K562 (cell line): Measurements from ENCODE around the gene CCDC148. TPM values are rescaled to one million over a fixed set of nuclear protein-coding genes. Genes with fewer than 3 reads are reported as not detected.

ENCODE experiments used
- ATAC-seq: fragments of 200-7000 bp; cut with Tn5 transposase; 3 replicates; pipeline ENCODE4 v1.9.1; 2020; ENCODE audit warnings: moderate library complexity
- BruUV-seq: library from RNA; stranded (reverse); fragments of 400-500 nt; replicated peaks from 2 replicates; lab custom pipeline; 2021; lab: Mats Ljungman, UMichigan
- CTCF ChIA-PET: fragments of 300-600 bp; formaldehyde crosslinking; extraction: SDS; loops from one replicate; lab custom pipeline; 2021; ENCODE audit warnings: low intra/inter-chr PET ratio; lab: Yijun Ruan, JAX
- POLR2A ChIA-PET: fragments of 300-600, 350-650 bp; sonication (Branson Sonifier 250); formaldehyde crosslinking; extraction: SDS; loops from one replicate; lab custom pipeline; 2021; ENCODE audit warnings: antibody characterized with exemption, inconsistent platforms; lab: Yijun Ruan, JAX
- DNase-seq, 4 experiments: peaks; one replicate each; pipeline versions ENCODE4 v3.0.0 to v3.0.0-alpha.2; 2011 to 2018; ENCODE audit warnings: low spot score in 3 of 4, mixed read lengths in 3 of 4; ENCODE audit errors: extremely low read depth in 1 of 4
- FAIRE-seq: peaks from 2 replicates; lab custom pipeline; 2011; peaks lifted over from hg19 to GRCh38; lab: Jason Lieb, UNC
- H2AFZ ChIP-seq: 2 replicates; pipeline ENCODE4 v1.6.0; 2011; ENCODE audit warnings: low read depth, low read length, control low read depth, inconsistent platforms
- H3K27ac ChIP-seq: fragments of 200-600 bp; 3 replicates; pipeline ENCODE4 v1.8.0; 2011; ENCODE audit warnings: low read depth, mild to moderate bottlenecking, control low read depth, inconsistent platforms, low read length, moderate library complexity, mixed read lengths; ENCODE audit errors: extremely low read depth
- H3K27me3 ChIP-seq, 2 experiments: fragments of 300-600 bp in 1 of 2; 2 replicates in 1 of 2; 3 replicates in 1 of 2; pipeline versions ENCODE4 v1.6.0 to v1.8.0; 2011; ENCODE audit warnings: inconsistent platforms in 2 of 2, low read length in 2 of 2, mild to moderate bottlenecking in 1 of 2, mixed read lengths in 1 of 2, moderate library complexity in 1 of 2; ENCODE audit not compliant: control insufficient read depth in 2 of 2, insufficient read depth in 2 of 2
- H3K36me3 ChIP-seq: fragments of 300-600 bp; 3 replicates; pipeline ENCODE4 v1.8.0; 2011; ENCODE audit warnings: mild to moderate bottlenecking, low read length, inconsistent platforms; ENCODE audit not compliant: control insufficient read depth, insufficient read depth
- H3K4me1 ChIP-seq, 2 experiments: fragments of 200-600 bp in 1 of 2; replicated peaks in 1 of 2; 2 replicates in 1 of 2; 3 replicates in 1 of 2; pipeline versions ENCODE4 v1.5.1 to v1.8.0; 2011; ENCODE audit warnings: inconsistent platforms in 2 of 2, low read length in 2 of 2, mild to moderate bottlenecking in 1 of 2, mixed read lengths in 1 of 2, moderate library complexity in 1 of 2; ENCODE audit not compliant: control insufficient read depth in 2 of 2, insufficient read depth in 2 of 2
- H3K4me2 ChIP-seq: 2 replicates; pipeline ENCODE4 v1.6.1; 2011; ENCODE audit warnings: low read length, control low read depth, inconsistent platforms, mixed read lengths; ENCODE audit not compliant: insufficient read depth
- H3K4me3 ChIP-seq: fragments of 200-600 bp; sonication (generic), shearing (Covaris generic); 2 replicates; pipeline ENCODE4 v1.5.1; 2016; ENCODE audit warnings: control low read depth, inconsistent platforms
- H3K79me2 ChIP-seq: fragments of 200-600 bp; 3 replicates; pipeline ENCODE4 v1.8.0; 2011; ENCODE audit warnings: low read length, inconsistent platforms; ENCODE audit not compliant: control insufficient read depth, insufficient read depth
- H3K9ac ChIP-seq, 2 experiments: 2 replicates each; pipeline versions ENCODE4 v1.6.0 to v1.6.1; 2011; ENCODE audit warnings: low read depth in 2 of 2, low read length in 2 of 2, control low read depth in 1 of 2, inconsistent platforms in 1 of 2, mild to moderate bottlenecking in 1 of 2, mixed read lengths in 1 of 2; ENCODE audit not compliant: insufficient read depth in 1 of 2
- H3K9me1 ChIP-seq: one replicate; pipeline ENCODE4 v1.6.0; 2011; ENCODE audit warnings: inconsistent platforms, mild to moderate bottlenecking, low read length, moderate library complexity; ENCODE audit not compliant: control insufficient read depth, insufficient read depth
- H3K9me3 ChIP-seq: replicated peaks from 2 replicates; pipeline ENCODE4 v1.5.1; 2011; ENCODE audit warnings: low read depth, low read length, inconsistent platforms; ENCODE audit not compliant: control insufficient read depth, insufficient read depth
- H4K20me1 ChIP-seq: replicated peaks from 2 replicates; pipeline ENCODE4 v1.6.1; 2011; ENCODE audit warnings: low read length, inconsistent platforms, mixed read lengths; ENCODE audit not compliant: control insufficient read depth, insufficient read depth
- ARID1B ChIP-seq: fragments of 450-650 bp; IDR thresholded peaks from 2 replicates; pipeline ENCODE4 v1.6.1; 2016; ENCODE audit warnings: antibody characterized with exemption, mild to moderate bottlenecking, inconsistent platforms
- ELF4 ChIP-seq: fragments of 450-650 bp; formaldehyde crosslinking; IDR thresholded peaks from 2 replicates; pipeline ENCODE4 v1.4.0; 2022; ENCODE audit warnings: missing genetic modification characterization
- PHB ChIP-seq: fragments of 250-450 bp; sonication (Bioruptor Pico); IDR thresholded peaks from 2 replicates; pipeline ENCODE4 v1.5.0; 2021
- XRCC3 ChIP-seq: fragments of 450-650 bp; IDR thresholded peaks from 2 replicates; pipeline ENCODE4 v1.6.1; 2017; ENCODE audit warnings: mild to moderate bottlenecking, moderate library complexity
- ZNF224 ChIP-seq: sonication (generic); formaldehyde crosslinking; IDR thresholded peaks from 2 replicates; pipeline ENCODE4 v1.8.0; 2022; ENCODE audit warnings: mild to moderate bottlenecking, missing genetic modification reagents
- ZSCAN32 ChIP-seq: fragments of 450-650 bp; formaldehyde crosslinking; IDR thresholded peaks from 2 replicates; pipeline ENCODE4 v1.4.0; 2020; ENCODE audit warnings: mild to moderate bottlenecking, moderate library complexity
- WGBS: fragments of 100-300 bp; shearing (Covaris generic); methylation state at CpG from one replicate; pipeline ENCODE4 v1.1.6; 2016; ENCODE audit warnings: low coverage, mixed read lengths; ENCODE audit not compliant: insufficient coverage; ENCODE audit errors: missing lambda C conversion rate; 5-methylcytosine and 5-hydroxymethylcytosine counted together
- in situ Hi-C: fragments of 300-500 bp; cut with MboI; formaldehyde crosslinking; loops from 4 replicates; pipeline ENCODE4 v1.15.0; 2018; ENCODE audit warnings: inconsistent platforms, mixed read lengths
- intact Hi-C: fragments of 100-400 bp; cut with micrococcal nuclease; formaldehyde crosslinking; loops from 2 replicates; pipeline ENCODE4 v1.14.2; 2022
- polyA plus RNA-seq, 8 experiments: library from polyadenylated mRNA; depleted of rRNA in 4 of 8; stranded (reverse) in 5 of 8; unstranded in 3 of 8; fragments of >200 nt; fragmentation: Nextera tagmentation in 2 of 8; fragmentation: Illumina TruSeq in 1 of 8; extraction: Ambion mirVana in 2 of 8; extraction: Trizol in 1 of 8; gene quantifications; 2 replicates each; pipeline versions ENCODE4 v1.2.1 to v1.2.3, GENCODE V29; 2011 to 2014; ENCODE audit warnings: inconsistent platforms in 1 of 8, missing spikeins in 1 of 8
- total RNA-seq, 7 experiments: library from RNA; depleted of rRNA in 6 of 7; stranded (reverse); fragments of >200 nt in 6 of 7; fragmentation: Illumina TruSeq in 2 of 7; extraction: Trizol in 2 of 7; gene quantifications; 2 replicates each; pipeline versions ENCODE4 v1.2.1 to v1.2.3, GENCODE V29; 2011 to 2021; ENCODE audit warnings: low replicate concordance in 1 of 7
- TF ChIP-seq, protein P1 (sequence below): fragments of 450-650 bp; IDR thresholded peaks from 2 replicates; pipeline ENCODE4 v1.6.1; 2016; ENCODE audit warnings: mild to moderate bottlenecking
- TF ChIP-seq, protein P2 (sequence below): IDR thresholded peaks from 3 replicates; pipeline ENCODE4 v1.6.1; 2011; ENCODE audit warnings: borderline replicate concordance, mild to moderate bottlenecking; ENCODE audit not compliant: insufficient read length, insufficient read depth
- TF ChIP-seq, protein P3 (sequence below): fragments of 450-650 bp; formaldehyde crosslinking; IDR thresholded peaks from 2 replicates; pipeline ENCODE4 v1.4.0; 2022; ENCODE audit warnings: missing genetic modification characterization
- TF ChIP-seq, protein P4 (sequence below): fragments of 450-650 bp; IDR thresholded peaks from 2 replicates; pipeline ENCODE4 v1.7.0; 2016; ENCODE audit warnings: borderline replicate concordance
- TF ChIP-seq, protein P5 (sequence below): sonication (generic); formaldehyde crosslinking; IDR thresholded peaks from 2 replicates; pipeline ENCODE4 v1.8.0; 2022; ENCODE audit warnings: missing genetic modification reagents, mild to moderate bottlenecking, moderate library complexity, borderline replicate concordance

The CCDC148 gene
- total and polyA plus RNA-seq, 9 of the 15 experiments (the other 6 are each of a cell fraction or from before 2014, with no cell fraction given) = 0.10 to 1.4 (median 0.65) TPM

DNA sequence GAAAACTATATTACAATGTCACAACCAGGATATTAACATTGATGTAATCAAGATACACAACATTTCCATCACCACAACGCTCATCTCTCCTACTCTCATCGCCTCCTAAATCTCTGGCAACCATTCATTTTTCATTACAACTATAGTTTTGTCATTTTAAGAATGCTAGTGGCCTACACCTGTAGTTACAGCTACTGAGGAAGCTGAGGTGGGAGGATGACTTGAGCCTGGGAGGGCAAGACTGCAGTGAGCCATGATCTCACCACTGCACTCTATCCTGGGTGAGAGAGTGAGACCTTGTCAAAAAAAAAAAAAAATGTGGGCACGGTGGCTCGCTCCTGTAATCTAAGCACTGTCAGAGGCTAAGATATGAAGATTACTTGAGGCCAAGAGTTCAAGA is 10.7 kb upstream of the CCDC148 start (continued):
- TF ChIP-seq PHB (CRISPR knock-in tag) = no peak
- TF ChIP-seq, all 486 proteins: peak for 0

DNA sequence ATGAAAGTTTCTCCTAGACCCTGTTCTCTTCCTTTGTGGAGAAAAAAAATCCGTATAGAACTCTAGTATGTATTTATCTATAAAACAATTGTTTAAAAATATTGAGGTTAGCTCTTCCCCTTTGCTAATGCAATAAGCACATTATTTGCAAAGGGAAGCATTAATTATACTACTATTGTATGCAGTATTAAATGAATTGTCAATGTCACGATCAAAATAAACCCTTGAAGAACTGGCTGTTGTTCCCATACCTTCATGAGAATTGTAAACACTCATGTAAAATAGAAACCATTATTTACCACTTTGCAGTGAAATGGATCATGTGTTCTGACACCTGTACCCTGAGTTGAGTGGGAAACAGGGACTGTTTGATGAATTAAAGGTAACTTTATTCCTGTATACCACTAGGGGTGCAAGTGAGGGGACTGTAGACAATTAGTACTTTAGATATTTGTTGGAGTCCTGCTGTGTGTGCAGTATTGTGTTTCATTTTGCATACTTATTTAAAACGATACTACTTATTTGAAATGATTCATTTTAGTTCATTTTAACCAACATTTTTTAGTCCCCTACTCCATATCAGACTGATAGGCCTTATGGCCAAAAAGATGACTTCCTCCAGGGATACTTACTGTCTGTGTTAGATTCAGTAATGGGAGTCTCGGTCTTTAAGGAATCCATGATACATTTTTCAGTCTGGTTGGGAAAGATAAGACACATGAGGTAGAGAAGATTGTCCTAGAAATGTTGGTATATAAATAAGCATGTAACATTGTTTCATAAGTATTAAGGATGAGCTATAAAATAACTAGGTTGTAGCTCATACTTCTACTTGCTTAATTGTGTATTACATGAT is 8.1 kb upstream of the CCDC148 start:
- Histone ChIP-seq H2AFZ (no peak overlapping the region), H3K9ac (no peak overlapping the region), H3K27ac (no peak overlapping the region), H3K4me3 (no peak overlapping the region), H3K4me1 (peaks cover 3 to 21% of the 10 kb centered on the region in 2 experiments; a peak in 4 of 5 replicates), H3K27me3 (no peaks in the 10 kb centered on the region), H3K36me3 (peaks cover 29% of the 10 kb centered on the region), H4K20me1 (peaks cover 17% of the 10 kb centered on the region), H3K79me2 (peaks cover 95% of the 10 kb centered on the region), H3K9me3 (no peaks in the 10 kb centered on the region), H3K9me1 (no peaks in the 10 kb centered on the region), H3K4me2 (peak overlapping the region; percentile 22; the same call in 1 of the 2 replicates)
- intact Hi-C loops (loop anchor here (5.0 kb wide), 1 partner anchor 282 kb away; no protein-coding TSS in a partner anchor), in situ Hi-C loops (no loop called here)
- no TSS peak for BruUV-seq
- CTCF ChIA-PET = no interaction called here
- ATAC-seq (peak; percentile 89), DNase-seq (peak; percentile 50 to 62 (median 54)), FAIRE-seq (peak; percentile 32)
- POLR2A ChIA-PET = interaction anchor here (0.5 to 1.6 kb wide), 4 partner anchors 12 to 184 kb away, joined by 3 to 6 read pairs (median 3); no protein-coding TSS in a partner anchor
- 43% methylated on average over 4 of the region's 4 CpGs for WGBS
- TF ChIP-seq ELF4 (CRISPR knock-in tag) = no peak
- TF ChIP-seq, protein P1, sequence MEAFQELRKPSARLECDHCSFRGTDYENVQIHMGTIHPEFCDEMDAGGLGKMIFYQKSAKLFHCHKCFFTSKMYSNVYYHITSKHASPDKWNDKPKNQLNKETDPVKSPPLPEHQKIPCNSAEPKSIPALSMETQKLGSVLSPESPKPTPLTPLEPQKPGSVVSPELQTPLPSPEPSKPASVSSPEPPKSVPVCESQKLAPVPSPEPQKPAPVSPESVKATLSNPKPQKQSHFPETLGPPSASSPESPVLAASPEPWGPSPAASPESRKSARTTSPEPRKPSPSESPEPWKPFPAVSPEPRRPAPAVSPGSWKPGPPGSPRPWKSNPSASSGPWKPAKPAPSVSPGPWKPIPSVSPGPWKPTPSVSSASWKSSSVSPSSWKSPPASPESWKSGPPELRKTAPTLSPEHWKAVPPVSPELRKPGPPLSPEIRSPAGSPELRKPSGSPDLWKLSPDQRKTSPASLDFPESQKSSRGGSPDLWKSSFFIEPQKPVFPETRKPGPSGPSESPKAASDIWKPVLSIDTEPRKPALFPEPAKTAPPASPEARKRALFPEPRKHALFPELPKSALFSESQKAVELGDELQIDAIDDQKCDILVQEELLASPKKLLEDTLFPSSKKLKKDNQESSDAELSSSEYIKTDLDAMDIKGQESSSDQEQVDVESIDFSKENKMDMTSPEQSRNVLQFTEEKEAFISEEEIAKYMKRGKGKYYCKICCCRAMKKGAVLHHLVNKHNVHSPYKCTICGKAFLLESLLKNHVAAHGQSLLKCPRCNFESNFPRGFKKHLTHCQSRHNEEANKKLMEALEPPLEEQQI = peak; percentile 39; the same call in 1 of the 2 replicates
- TF ChIP-seq XRCC3 = no peak
- TF ChIP-seq ZSCAN32 (CRISPR knock-in tag) = no peak
- TF ChIP-seq, protein P2, sequence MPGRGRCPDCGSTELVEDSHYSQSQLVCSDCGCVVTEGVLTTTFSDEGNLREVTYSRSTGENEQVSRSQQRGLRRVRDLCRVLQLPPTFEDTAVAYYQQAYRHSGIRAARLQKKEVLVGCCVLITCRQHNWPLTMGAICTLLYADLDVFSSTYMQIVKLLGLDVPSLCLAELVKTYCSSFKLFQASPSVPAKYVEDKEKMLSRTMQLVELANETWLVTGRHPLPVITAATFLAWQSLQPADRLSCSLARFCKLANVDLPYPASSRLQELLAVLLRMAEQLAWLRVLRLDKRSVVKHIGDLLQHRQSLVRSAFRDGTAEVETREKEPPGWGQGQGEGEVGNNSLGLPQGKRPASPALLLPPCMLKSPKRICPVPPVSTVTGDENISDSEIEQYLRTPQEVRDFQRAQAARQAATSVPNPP = no peak
- TF ChIP-seq, protein P3, sequence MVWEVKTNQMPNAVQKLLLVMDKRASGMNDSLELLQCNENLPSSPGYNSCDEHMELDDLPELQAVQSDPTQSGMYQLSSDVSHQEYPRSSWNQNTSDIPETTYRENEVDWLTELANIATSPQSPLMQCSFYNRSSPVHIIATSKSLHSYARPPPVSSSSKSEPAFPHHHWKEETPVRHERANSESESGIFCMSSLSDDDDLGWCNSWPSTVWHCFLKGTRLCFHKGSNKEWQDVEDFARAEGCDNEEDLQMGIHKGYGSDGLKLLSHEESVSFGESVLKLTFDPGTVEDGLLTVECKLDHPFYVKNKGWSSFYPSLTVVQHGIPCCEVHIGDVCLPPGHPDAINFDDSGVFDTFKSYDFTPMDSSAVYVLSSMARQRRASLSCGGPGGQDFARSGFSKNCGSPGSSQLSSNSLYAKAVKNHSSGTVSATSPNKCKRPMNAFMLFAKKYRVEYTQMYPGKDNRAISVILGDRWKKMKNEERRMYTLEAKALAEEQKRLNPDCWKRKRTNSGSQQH (CRISPR knock-in tag) = no peak
- TF ChIP-seq, protein P4, sequence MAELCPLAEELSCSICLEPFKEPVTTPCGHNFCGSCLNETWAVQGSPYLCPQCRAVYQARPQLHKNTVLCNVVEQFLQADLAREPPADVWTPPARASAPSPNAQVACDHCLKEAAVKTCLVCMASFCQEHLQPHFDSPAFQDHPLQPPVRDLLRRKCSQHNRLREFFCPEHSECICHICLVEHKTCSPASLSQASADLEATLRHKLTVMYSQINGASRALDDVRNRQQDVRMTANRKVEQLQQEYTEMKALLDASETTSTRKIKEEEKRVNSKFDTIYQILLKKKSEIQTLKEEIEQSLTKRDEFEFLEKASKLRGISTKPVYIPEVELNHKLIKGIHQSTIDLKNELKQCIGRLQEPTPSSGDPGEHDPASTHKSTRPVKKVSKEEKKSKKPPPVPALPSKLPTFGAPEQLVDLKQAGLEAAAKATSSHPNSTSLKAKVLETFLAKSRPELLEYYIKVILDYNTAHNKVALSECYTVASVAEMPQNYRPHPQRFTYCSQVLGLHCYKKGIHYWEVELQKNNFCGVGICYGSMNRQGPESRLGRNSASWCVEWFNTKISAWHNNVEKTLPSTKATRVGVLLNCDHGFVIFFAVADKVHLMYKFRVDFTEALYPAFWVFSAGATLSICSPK = no peak
- TF ChIP-seq, protein P5, sequence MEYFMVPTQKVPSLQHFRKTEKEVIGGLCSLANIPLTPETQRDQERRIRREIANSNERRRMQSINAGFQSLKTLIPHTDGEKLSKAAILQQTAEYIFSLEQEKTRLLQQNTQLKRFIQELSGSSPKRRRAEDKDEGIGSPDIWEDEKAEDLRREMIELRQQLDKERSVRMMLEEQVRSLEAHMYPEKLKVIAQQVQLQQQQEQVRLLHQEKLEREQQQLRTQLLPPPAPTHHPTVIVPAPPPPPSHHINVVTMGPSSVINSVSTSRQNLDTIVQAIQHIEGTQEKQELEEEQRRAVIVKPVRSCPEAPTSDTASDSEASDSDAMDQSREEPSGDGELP (CRISPR knock-in tag) = no peak
- peak; percentile 73 for TF ChIP-seq ARID1B
- no peak for TF ChIP-seq ZNF224 (CRISPR knock-in tag)
